ENCODE measurements around the gene PCSK6. TPM values are rescaled to one million over a fixed set of nuclear protein-coding genes. Genes with fewer than 3 reads are reported as not detected.
A peak's percentile ranks its signal among the peaks of the same experiment; 100 is the strongest.

PCSK6 gene
- polyA plus RNA-seq, 3 donors, result 0.05 to 0.10 TPM; not detected in 1

DNA sequence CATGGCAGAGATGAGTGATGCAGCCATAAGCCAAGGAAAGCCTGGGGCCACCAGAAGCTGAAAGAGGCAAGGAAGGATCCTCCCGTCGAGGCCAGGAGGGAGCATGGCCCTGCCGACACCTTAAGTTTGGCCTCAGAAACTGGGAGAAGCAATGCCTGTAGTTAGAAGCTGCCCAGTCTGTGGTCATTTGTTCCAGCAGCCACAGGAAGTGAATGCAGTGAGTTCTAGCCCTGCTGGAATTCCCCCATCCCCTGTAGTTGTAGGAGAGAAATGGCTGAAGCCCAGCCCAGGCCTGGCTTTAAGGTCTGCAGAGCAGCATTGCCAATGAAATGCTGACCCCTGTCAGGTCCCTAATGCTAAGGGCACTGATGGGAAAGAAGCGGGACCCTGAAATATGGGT is 225.5 kb downstream of the PCSK6 start:
- H4K20me1 ChIP-seq (ENCODE audit: insufficient read depth, low read length), result no peaks in the 10 kb centered on the region
- WGBS (ENCODE audit: insufficient coverage), result 98% methylated on average over 4 of the region's 4 CpGs
- no peak overlapping the region for H3K4me2 ChIP-seq (replicated peaks; ENCODE audit: extremely low read depth, low read length, poor library complexity, severe bottlenecking)
- H3K27ac ChIP-seq (ENCODE audit: low read depth in 1 of 2, low read length in 2 of 2), result no peak overlapping the region
- intact Hi-C loops (cut with micrococcal nuclease), result no loop called here
- H3K9me3 Mint-ChIP-seq, result no peaks in the 10 kb centered on the region
- H3K27me3 Mint-ChIP-seq (ENCODE audit: low read depth in 3 of 3), result peaks cover 18 to 34% (median 25%) of the 10 kb centered on the region in 3 donors
- peaks cover 0 to 7% of the 10 kb centered on the region in 2 donors for H3K36me3 ChIP-seq (replicated peaks in 1 of 2; ENCODE audit: control insufficient read depth in 1 of 2, insufficient read depth in 2 of 2, low read length in 2 of 2)
- H3K4me1 ChIP-seq (ENCODE audit: control insufficient read depth in 1 of 2, insufficient read depth in 2 of 2, low read length in 2 of 2), result no peaks in the 10 kb centered on the region
- H3K4me1 Mint-ChIP-seq, result no peaks in the 10 kb centered on the region
- H3K4me3 Mint-ChIP-seq, result no peak overlapping the region
- H3K9me3 ChIP-seq (replicated peaks in 1 of 2; ENCODE audit: control insufficient read depth in 1 of 2, insufficient read depth in 1 of 2, low read length in 2 of 2), result no peaks in the 10 kb centered on the region
- H3K9ac ChIP-seq (ENCODE audit: insufficient read depth, low read length, poor library complexity, severe bottlenecking), result no peak overlapping the region
- no peak overlapping the region for H3K27ac Mint-ChIP-seq
- no peaks in the 10 kb centered on the region for H3K79me2 ChIP-seq (ENCODE audit: insufficient read depth, low read length)
- no peak for TF ChIP-seq CTCF (IDR thresholded peaks at IDR 0.05)
- DNase-seq, result no peak
- no peak overlapping the region for H3K4me3 ChIP-seq (replicated peaks in 1 of 3; ENCODE audit: low read depth in 2 of 3, low read length in 3 of 3)
- no peak overlapping the region for H2AFZ ChIP-seq (ENCODE audit: insufficient read depth, low read depth, low read length, poor library complexity, severe bottlenecking)
- peaks cover 1 to 3% of the 10 kb centered on the region in 2 donors for H3K36me3 Mint-ChIP-seq
- peaks cover 0 to 3% of the 10 kb centered on the region in 2 donors for H3K27me3 ChIP-seq (ENCODE audit: control insufficient read depth in 2 of 2, insufficient read depth in 2 of 2, low read length in 2 of 2)

DNA sequence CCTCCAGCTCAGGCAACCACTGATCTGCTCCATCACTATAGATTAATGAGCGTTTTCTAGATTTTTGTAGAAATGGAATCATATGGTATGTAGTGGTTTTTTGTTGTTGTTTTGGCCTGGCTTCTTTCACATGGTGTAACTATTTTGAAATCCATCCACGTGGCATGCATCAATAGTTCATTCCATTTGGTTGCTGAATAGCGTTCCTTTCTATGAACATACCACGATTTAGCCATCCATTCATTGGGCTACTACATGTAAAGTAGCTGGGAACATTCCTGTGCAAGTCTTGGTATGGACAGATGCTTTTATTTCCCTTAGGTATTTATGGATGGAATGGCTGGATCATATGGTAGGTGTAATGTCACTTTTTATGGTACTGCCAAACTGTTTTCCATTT is 227.0 kb downstream of the PCSK6 start:
- TF ChIP-seq CTCF (IDR thresholded peaks at IDR 0.05), result no peak
- intact Hi-C loops (cut with micrococcal nuclease), result no loop called here
- Histone ChIP-seq H3K36me3 (replicated peaks in 1 of 2; ENCODE audit: control insufficient read depth in 1 of 2, insufficient read depth in 2 of 2, low read length in 2 of 2) (no peaks in the 10 kb centered on the region), H3K27me3 (ENCODE audit: control insufficient read depth in 2 of 2, insufficient read depth in 2 of 2, low read length in 2 of 2) (peaks cover 0 to 9% of the 10 kb centered on the region in 2 donors), H3K4me1 (ENCODE audit: control insufficient read depth in 1 of 2, insufficient read depth in 2 of 2, low read length in 2 of 2) (no peaks in the 10 kb centered on the region), H3K4me2 (replicated peaks; ENCODE audit: extremely low read depth, low read length, poor library complexity, severe bottlenecking) (no peak overlapping the region), H2AFZ (ENCODE audit: insufficient read depth, low read depth, low read length, poor library complexity, severe bottlenecking) (no peak overlapping the region), H3K27ac (ENCODE audit: low read depth in 1 of 2, low read length in 2 of 2) (no peak overlapping the region), H3K4me3 (replicated peaks in 1 of 3; ENCODE audit: low read depth in 2 of 3, low read length in 3 of 3) (no peak overlapping the region), H3K9me3 (replicated peaks in 1 of 2; ENCODE audit: control insufficient read depth in 1 of 2, insufficient read depth in 1 of 2, low read length in 2 of 2) (no peaks in the 10 kb centered on the region), H3K9ac (ENCODE audit: insufficient read depth, low read length, poor library complexity, severe bottlenecking) (no peak overlapping the region), H3K79me2 (ENCODE audit: insufficient read depth, low read length) (no peaks in the 10 kb centered on the region), H4K20me1 (ENCODE audit: insufficient read depth, low read length) (no peaks in the 10 kb centered on the region)
- no peak for DNase-seq
- H3K36me3 Mint-ChIP-seq, result no peaks in the 10 kb centered on the region
- H3K27ac Mint-ChIP-seq, result peak overlapping the region in 1 of 7 donors; percentile 7
- H3K9me3 Mint-ChIP-seq, result no peaks in the 10 kb centered on the region
- H3K4me3 Mint-ChIP-seq, result no peak overlapping the region
- WGBS (ENCODE audit: insufficient coverage), result no CpG with 5 or more reads among the region's 4 CpGs
- peaks cover 22 to 39% (median 31%) of the 10 kb centered on the region in 3 donors for H3K27me3 Mint-ChIP-seq (ENCODE audit: low read depth in 3 of 3)
- no peaks in the 10 kb centered on the region for H3K4me1 Mint-ChIP-seq

All from CD14-positive monocyte (primary cell).